GM20000 (cell line): ENCODE data around the gene PHLPP2.

Experiments
- DNase-seq: peaks from one replicate; pipeline ENCODE4 v3.0.0; 2012; ENCODE audit warnings: low spot score
- TF ChIP-seq, protein P1 (sequence below): IDR thresholded peaks from 2 replicates; pipeline ENCODE4 v1.5.1; 2012; ENCODE audit warnings: mild to moderate bottlenecking, control low read depth; ENCODE audit errors: extremely low read depth, missing control alignments

The PHLPP2 gene

DNA sequence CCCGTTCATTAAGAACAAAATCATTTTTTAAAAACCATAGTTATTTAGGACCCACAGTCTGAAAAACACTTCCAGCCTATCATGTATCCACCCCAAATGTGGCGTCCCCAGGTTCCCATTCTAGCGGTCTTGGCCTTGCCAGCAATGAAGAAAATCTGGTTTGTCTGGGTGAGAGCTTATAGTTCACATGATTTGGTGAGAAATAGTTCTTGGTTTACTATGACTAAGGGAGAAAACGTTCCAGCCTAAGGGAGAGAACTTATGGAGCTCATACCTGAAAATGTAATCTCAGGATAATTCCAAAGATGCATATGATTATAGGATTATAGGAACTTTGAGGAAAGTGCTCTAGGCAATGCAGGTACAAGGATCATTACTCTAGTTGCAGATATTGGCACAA is 93.7 kb downstream of the PHLPP2 start:
- DNase-seq, result no peak
- TF ChIP-seq, protein P1, sequence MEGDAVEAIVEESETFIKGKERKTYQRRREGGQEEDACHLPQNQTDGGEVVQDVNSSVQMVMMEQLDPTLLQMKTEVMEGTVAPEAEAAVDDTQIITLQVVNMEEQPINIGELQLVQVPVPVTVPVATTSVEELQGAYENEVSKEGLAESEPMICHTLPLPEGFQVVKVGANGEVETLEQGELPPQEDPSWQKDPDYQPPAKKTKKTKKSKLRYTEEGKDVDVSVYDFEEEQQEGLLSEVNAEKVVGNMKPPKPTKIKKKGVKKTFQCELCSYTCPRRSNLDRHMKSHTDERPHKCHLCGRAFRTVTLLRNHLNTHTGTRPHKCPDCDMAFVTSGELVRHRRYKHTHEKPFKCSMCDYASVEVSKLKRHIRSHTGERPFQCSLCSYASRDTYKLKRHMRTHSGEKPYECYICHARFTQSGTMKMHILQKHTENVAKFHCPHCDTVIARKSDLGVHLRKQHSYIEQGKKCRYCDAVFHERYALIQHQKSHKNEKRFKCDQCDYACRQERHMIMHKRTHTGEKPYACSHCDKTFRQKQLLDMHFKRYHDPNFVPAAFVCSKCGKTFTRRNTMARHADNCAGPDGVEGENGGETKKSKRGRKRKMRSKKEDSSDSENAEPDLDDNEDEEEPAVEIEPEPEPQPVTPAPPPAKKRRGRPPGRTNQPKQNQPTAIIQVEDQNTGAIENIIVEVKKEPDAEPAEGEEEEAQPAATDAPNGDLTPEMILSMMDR, result no peak

DNA sequence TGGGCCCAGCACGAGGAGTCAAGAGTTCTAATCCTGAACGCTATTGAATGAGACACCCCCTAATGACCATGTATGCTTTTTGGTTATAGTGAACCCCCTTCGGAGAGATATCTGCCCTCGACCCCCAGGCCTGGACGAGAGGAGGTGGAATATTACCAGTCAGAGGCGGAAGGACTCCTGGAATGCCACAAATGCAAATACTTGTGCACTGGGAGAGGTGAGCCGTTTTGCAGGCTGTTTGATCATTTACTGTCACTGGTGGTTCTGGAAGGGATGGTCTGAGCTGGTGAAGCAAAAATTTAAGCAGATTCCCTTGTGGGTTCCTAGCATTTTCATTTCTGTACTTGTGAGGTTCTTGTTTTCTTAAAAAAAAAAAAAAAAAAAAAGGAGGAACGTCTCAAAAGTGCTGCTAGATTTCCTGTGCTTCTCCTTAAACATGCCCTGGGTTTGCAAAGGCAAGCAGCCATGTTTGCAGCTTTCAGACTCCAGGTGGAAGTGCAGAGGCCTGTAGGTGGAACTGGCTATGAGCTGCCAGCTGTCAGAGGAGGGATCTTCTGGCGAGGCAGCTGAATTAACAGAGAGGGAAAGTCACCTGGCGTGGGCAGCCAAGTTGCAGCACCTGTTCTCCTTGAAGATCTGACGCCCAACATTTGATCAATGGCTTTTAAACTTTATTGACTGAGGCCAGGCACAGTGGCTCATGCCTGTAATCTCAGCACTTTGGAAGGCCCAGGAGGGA is 95.1 kb downstream of the PHLPP2 start:
- TF ChIP-seq, protein P1, result no peak
- no peak for DNase-seq

DNA sequence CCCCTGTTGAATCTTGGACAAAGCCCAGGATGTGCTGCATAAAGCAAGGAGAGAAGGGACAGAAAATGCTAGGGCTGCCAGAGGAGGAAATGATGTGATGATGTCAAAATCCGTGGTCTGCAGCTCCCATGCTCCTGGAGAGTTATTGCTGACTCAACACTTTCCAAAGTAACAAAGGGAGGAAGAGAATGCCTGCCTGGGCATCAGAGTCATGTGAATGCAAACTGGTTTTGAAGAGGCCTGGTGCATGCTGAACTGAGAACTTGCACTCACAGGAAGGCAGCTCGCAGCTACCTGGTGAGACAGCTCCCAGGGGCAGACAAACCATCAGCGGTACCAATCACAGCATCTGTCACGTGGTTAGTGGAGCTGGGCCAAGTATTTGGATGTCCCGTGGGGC is 95.7 kb downstream of the PHLPP2 start:
- no peak for DNase-seq
- TF ChIP-seq, protein P1, result no peak

DNA sequence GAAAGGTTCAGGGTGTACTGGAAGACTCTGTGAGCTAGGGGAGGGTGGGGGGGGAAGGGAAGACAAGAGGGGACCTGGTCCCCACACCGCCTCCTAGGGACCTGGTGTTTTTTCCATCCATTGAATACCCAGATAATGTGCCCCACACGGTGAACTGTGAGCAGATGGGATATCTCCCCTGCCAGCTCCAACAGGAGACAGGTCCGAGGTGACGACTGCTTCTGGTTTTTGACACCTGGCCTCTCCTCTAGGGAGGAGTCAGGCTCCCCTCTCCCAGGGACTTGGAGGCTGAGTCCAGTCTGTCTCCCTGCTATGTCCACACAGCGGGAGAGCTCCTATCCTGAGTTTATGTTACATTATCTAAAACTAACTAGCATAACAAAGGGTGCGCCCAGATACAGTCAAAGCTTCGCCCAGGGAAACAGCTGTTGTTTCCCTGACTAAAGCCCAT is 96.7 kb downstream of the PHLPP2 start:
- no peak for DNase-seq
- TF ChIP-seq, protein P1, result no peak

DNA sequence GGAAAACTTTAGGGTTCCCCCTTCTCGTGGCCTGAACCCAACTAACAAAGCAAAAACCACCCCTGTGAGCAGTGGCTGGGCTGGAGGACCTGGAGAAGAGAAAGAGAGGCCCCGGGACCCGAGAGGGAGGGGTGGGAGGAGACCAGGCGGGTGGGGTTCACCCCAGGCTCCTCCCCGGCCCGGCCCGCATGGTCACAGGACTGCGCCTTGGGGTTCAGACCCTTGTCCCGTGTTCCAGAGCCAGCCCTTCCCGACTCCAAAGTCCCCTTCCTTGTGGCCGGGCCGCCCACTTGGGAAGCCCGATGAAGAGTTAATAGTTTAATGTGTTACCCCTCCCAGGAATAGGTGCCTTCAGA is 97.7 kb downstream of the PHLPP2 start:
- TF ChIP-seq, protein P1, result no peak
- DNase-seq, result no peak

DNA sequence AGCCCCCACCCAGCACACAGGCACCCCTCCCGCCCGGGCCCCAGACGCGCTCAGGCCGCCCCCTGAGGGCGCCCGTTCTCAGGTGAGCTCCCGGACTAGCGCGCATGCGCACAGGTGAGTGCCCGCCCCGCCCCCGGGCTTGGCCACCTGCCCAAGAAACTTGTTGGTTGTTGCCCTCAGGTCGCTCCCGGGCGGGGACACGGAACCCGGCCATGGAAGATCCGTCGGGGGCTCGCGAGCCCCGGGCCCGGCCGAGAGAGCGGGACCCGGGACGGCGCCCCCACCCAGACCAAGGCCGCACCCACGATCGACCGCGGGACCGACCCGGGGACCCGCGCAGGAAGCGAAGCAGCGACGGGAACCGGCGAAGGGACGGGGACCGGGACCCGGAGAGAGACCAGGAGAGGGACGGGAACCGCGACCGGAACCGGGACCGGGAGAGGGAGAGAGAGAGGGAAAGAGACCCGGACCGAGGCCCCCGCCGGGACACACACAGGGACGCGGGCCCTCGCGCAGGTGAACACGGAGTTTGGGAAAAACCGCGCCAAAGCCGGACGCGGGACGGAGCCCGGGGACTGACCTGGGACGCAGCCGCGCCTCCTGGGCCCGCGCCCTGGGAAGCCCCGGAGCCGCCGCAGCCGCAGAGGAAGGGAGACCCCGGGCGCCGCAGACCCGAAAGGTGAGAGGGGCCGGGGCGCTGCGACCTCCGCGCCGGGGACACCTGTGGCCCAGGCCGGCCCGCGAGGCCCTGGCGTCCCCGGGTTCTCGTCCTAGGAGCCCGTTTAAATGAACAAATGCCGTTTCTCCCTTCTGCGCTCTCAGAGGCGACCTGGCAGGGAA is 98.3 kb downstream of the PHLPP2 start, which contains the start of gene MARVELD3:
MARVELD3 (plus strand) TSS at position 167 of the 840 bp plus-strand sequence; CDS start at position 213, 46 bp downstream.
- DNase-seq, result peak; percentile 65
- TF ChIP-seq, protein P1, result no peak
